ENCODE results near the gene SLC44A1. TPM values are rescaled to one million over a fixed set of nuclear protein-coding genes. Genes with fewer than 3 reads are reported as not detected.

Gene SLC44A1
- total RNA-seq, 1 experiment from 2014 or later: 3.7 TPM

- no peak overlapping the region for H3K9ac ChIP-seq (ENCODE audit: low read length)
- H3K4me1 ChIP-seq (ENCODE audit: low read length): peaks cover 5% of the 10 kb centered on the region
These were observed 198.7 kb downstream of the SLC44A1 start for GRCh38 chr9:105443121-105443520.

GRCh38 chr9:105444130-105444529, 199.7 kb downstream of the SLC44A1 start:
- Histone ChIP-seq H3K4me1 (ENCODE audit: low read length) (peaks cover 10% of the 10 kb centered on the region), H4K20me1 (ENCODE audit: insufficient read depth, low read depth, low read length) (no peaks in the 10 kb centered on the region), H3K79me2 (ENCODE audit: low read length) (no peaks in the 10 kb centered on the region), H3K4me3 (ENCODE audit: low read length) (no peak overlapping the region), H3K27ac (ENCODE audit: low read length) (no peak overlapping the region), H3K4me2 (ENCODE audit: low read depth, low read length, poor library complexity, severe bottlenecking) (no peak overlapping the region), H3K36me3 (ENCODE audit: insufficient read depth, low read length) (no peaks in the 10 kb centered on the region), H3K9ac (ENCODE audit: low read length) (no peak overlapping the region), H3K9me2 (replicated peaks; ENCODE audit: insufficient read depth, low read length) (no peaks in the 10 kb centered on the region), H3K27me3 (ENCODE audit: low read length) (no peaks in the 10 kb centered on the region), H2AFZ (ENCODE audit: low read length) (no peak overlapping the region), H3K9me3 (ENCODE audit: low read length) (no peaks in the 10 kb centered on the region)
- no peak for DNase-seq

More at GRCh38 chr9:105443121-105443520, 198.7 kb downstream of the SLC44A1 start:
- H3K27me3 ChIP-seq (ENCODE audit: low read length): no peaks in the 10 kb centered on the region
- H4K20me1 ChIP-seq (ENCODE audit: insufficient read depth, low read depth, low read length): no peaks in the 10 kb centered on the region
- H3K36me3 ChIP-seq (ENCODE audit: insufficient read depth, low read length): no peaks in the 10 kb centered on the region
- no peak for DNase-seq
- H3K27ac ChIP-seq (ENCODE audit: low read length): no peak overlapping the region
- no peaks in the 10 kb centered on the region for H3K9me2 ChIP-seq (replicated peaks; ENCODE audit: insufficient read depth, low read length)
- no peak overlapping the region for H2AFZ ChIP-seq (ENCODE audit: low read length)
- no peaks in the 10 kb centered on the region for H3K9me3 ChIP-seq (ENCODE audit: low read length)
- no peak overlapping the region for H3K4me2 ChIP-seq (ENCODE audit: low read depth, low read length, poor library complexity, severe bottlenecking)
- H3K4me3 ChIP-seq (ENCODE audit: low read length): no peak overlapping the region
- no peaks in the 10 kb centered on the region for H3K79me2 ChIP-seq (ENCODE audit: low read length)

GRCh38 chr9:105445203-105445881, 200.9 kb downstream of the SLC44A1 start:
- Histone ChIP-seq H3K27ac (ENCODE audit: low read length) (no peak overlapping the region), H3K9me3 (ENCODE audit: low read length) (no peaks in the 10 kb centered on the region), H3K27me3 (ENCODE audit: low read length) (no peaks in the 10 kb centered on the region), H2AFZ (ENCODE audit: low read length) (no peak overlapping the region), H3K9ac (ENCODE audit: low read length) (no peak overlapping the region), H4K20me1 (ENCODE audit: insufficient read depth, low read depth, low read length) (no peaks in the 10 kb centered on the region), H3K79me2 (ENCODE audit: low read length) (no peaks in the 10 kb centered on the region), H3K36me3 (ENCODE audit: insufficient read depth, low read length) (no peaks in the 10 kb centered on the region), H3K4me1 (ENCODE audit: low read length) (peaks cover 10% of the 10 kb centered on the region), H3K9me2 (replicated peaks; ENCODE audit: insufficient read depth, low read length) (no peaks in the 10 kb centered on the region), H3K4me2 (ENCODE audit: low read depth, low read length, poor library complexity, severe bottlenecking) (no peak overlapping the region), H3K4me3 (ENCODE audit: low read length) (no peak overlapping the region)
- DNase-seq: no peak

GRCh38 chr9:105447386-105447813, 202.9 kb downstream of the SLC44A1 start:
- Histone ChIP-seq H3K9ac (ENCODE audit: low read length) (peak overlapping the region; percentile 75), H3K4me2 (ENCODE audit: low read depth, low read length, poor library complexity, severe bottlenecking) (peak overlapping the region; percentile 74), H3K4me1 (ENCODE audit: low read length) (peaks cover 10% of the 10 kb centered on the region), H3K9me3 (ENCODE audit: low read length) (no peaks in the 10 kb centered on the region), H3K36me3 (ENCODE audit: insufficient read depth, low read length) (no peaks in the 10 kb centered on the region), H3K9me2 (replicated peaks; ENCODE audit: insufficient read depth, low read length) (no peaks in the 10 kb centered on the region), H3K27me3 (ENCODE audit: low read length) (no peaks in the 10 kb centered on the region), H2AFZ (ENCODE audit: low read length) (peak overlapping the region; percentile 100), H4K20me1 (ENCODE audit: insufficient read depth, low read depth, low read length) (no peaks in the 10 kb centered on the region), H3K79me2 (ENCODE audit: low read length) (no peaks in the 10 kb centered on the region), H3K4me3 (ENCODE audit: low read length) (peak overlapping the region; percentile 79), H3K27ac (ENCODE audit: low read length) (no peak overlapping the region)
- DNase-seq: no peak

- peak; percentile 86 for DNase-seq
- Histone ChIP-seq H3K4me1 (ENCODE audit: low read length) (peaks cover 10% of the 10 kb centered on the region), H3K9me3 (ENCODE audit: low read length) (no peaks in the 10 kb centered on the region), H3K9ac (ENCODE audit: low read length) (peak within 1 kb of the TSS; percentile 75), H3K4me2 (ENCODE audit: low read depth, low read length, poor library complexity, severe bottlenecking) (peak within 1 kb of the TSS; percentile 74), H4K20me1 (ENCODE audit: insufficient read depth, low read depth, low read length) (no peaks in the 10 kb centered on the region), H3K27me3 (ENCODE audit: low read length) (no peaks in the 10 kb centered on the region), H2AFZ (ENCODE audit: low read length) (peak within 1 kb of the TSS; percentile 100), H3K36me3 (ENCODE audit: insufficient read depth, low read length) (no peaks in the 10 kb centered on the region), H3K4me3 (ENCODE audit: low read length) (peak within 1 kb of the TSS; percentile 79), H3K27ac (ENCODE audit: low read length) (no peak within 1 kb of the TSS), H3K79me2 (ENCODE audit: low read length) (no peaks in the 10 kb centered on the region), H3K9me2 (replicated peaks; ENCODE audit: insufficient read depth, low read length) (no peaks in the 10 kb centered on the region)
These were observed 203.7 kb downstream of the SLC44A1 start, which contains the start of gene FSD1L for GRCh38 chr9:105447814-105448812. TSS of gene FSD1L (plus strand) at chr9:105448034. CDS start at chr9:105448221, 187 bp downstream.

- Histone ChIP-seq H3K36me3 (ENCODE audit: insufficient read depth, low read length) (no peaks in the 10 kb centered on the region), H3K27ac (ENCODE audit: low read length) (no peak overlapping the region), H4K20me1 (ENCODE audit: insufficient read depth, low read depth, low read length) (no peaks in the 10 kb centered on the region), H3K4me2 (ENCODE audit: low read depth, low read length, poor library complexity, severe bottlenecking) (peak overlapping the region; percentile 74), H3K9ac (ENCODE audit: low read length) (no peak overlapping the region), H2AFZ (ENCODE audit: low read length) (no peak overlapping the region), H3K79me2 (ENCODE audit: low read length) (no peaks in the 10 kb centered on the region), H3K4me1 (ENCODE audit: low read length) (peaks cover 10% of the 10 kb centered on the region), H3K27me3 (ENCODE audit: low read length) (no peaks in the 10 kb centered on the region), H3K9me3 (ENCODE audit: low read length) (no peaks in the 10 kb centered on the region), H3K4me3 (ENCODE audit: low read length) (no peak overlapping the region; the same call in 1 of the 2 replicates), H3K9me2 (replicated peaks; ENCODE audit: insufficient read depth, low read length) (no peaks in the 10 kb centered on the region)
- no peak for DNase-seq
These were observed 204.6 kb downstream of the SLC44A1 start for GRCh38 chr9:105449081-105449480.

GRCh38 chr9:105452185-105452584, 207.7 kb downstream of the SLC44A1 start:
- Histone ChIP-seq H3K4me3 (ENCODE audit: low read length) (no peak overlapping the region), H3K9me2 (replicated peaks; ENCODE audit: insufficient read depth, low read length) (no peaks in the 10 kb centered on the region), H3K4me1 (ENCODE audit: low read length) (peaks cover 10% of the 10 kb centered on the region), H3K36me3 (ENCODE audit: insufficient read depth, low read length) (no peaks in the 10 kb centered on the region), H3K27me3 (ENCODE audit: low read length) (no peaks in the 10 kb centered on the region), H3K9me3 (ENCODE audit: low read length) (no peaks in the 10 kb centered on the region), H2AFZ (ENCODE audit: low read length) (no peak overlapping the region), H3K4me2 (ENCODE audit: low read depth, low read length, poor library complexity, severe bottlenecking) (no peak overlapping the region), H4K20me1 (ENCODE audit: insufficient read depth, low read depth, low read length) (no peaks in the 10 kb centered on the region), H3K27ac (ENCODE audit: low read length) (no peak overlapping the region), H3K9ac (ENCODE audit: low read length) (no peak overlapping the region), H3K79me2 (ENCODE audit: low read length) (no peaks in the 10 kb centered on the region)
- DNase-seq: no peak
